Inflammatory macrophage treated with lipopolysaccharide for 1 hour (primary cell): Measurements from ENCODE around the gene DLK1.

ENCODE experiments used
- DNase-seq, 2 donors: peaks; one replicate each; pipeline ENCODE4 v3.0.0-alpha.2; 2020 to 2022

Gene DLK1

GRCh38 chr14:100726550-100727085 lies at the start of gene DLK1:
Gene DLK1, plus strand, starts transcription at chr14:100726892. Its CDS starts 177 bp downstream, at chr14:100727069.
- no peak for DNase-seq

DNA sequence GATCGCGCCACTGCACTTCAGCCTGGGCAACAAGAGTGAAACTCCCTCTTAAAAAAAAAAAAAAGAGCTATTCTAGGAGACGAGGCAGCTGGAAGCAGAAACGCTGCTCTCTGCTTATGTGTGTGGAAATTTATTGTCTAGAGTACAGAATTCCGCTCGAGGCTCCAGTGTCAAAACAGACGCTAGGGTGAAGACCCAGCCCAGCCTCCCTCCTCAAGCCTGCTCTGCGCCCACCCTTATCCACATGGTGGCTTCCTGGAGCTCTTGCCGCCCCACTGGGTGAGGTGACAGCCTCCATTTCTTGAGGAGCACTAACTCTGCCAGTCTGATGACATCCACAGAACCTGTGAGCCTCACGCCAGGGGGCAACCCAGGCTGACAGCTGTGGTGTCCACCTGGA lies 49.5 kb upstream of the DLK1 start:
- DNase-seq = no peak

GRCh38 chr14:100677554-100678468 lies 48.9 kb upstream of the DLK1 start:
- peak; percentile 20 to 33 for DNase-seq

- no peak for DNase-seq
Measured at GRCh38 chr14:100678469-100678828, 48.2 kb upstream of the DLK1 start.

- no peak for DNase-seq
Measured at GRCh38 chr14:100679153-100679552, 47.5 kb upstream of the DLK1 start.

DNA sequence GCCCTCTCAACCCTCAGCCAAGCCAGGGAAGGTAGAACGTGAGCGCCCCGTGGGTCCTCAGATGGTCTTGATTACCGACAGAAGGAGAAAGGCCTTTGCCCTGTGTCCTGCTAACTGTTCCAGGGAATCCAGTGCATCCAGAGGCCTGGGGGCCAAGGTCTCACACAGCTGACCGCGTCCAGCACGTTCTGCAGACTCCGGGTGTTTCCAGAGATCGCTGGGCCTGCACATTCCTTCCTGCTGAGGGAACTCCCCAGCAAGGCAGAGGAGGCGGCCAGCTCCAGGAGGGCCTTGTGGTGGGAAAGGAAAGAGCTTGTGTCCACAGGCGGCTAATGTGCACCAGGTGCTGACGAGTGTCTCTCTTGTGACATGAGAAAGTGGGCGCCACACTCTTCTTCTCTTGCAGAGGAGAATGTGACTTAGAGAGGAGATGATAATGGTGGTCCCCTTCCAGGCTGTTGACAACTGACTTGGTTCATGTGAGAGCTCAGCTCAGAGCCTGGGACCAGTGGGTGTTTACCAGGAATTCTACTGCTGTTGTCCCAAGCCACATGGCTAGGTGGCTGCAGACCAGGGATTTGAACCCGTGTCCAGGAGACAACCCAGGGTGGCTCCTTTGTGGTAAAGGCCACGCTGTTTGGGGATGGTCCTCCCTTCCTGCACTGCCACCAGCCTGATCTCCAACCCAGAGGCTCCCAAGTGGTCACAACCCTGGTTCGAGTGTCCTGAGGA lies 46.8 kb upstream of the DLK1 start:
- no peak for DNase-seq

GRCh38 chr14:100680439-100681051 lies 46.1 kb upstream of the DLK1 start:
- DNase-seq = no peak

GRCh38 chr14:100681111-100681510 lies 45.6 kb upstream of the DLK1 start:
- no peak for DNase-seq

DNA sequence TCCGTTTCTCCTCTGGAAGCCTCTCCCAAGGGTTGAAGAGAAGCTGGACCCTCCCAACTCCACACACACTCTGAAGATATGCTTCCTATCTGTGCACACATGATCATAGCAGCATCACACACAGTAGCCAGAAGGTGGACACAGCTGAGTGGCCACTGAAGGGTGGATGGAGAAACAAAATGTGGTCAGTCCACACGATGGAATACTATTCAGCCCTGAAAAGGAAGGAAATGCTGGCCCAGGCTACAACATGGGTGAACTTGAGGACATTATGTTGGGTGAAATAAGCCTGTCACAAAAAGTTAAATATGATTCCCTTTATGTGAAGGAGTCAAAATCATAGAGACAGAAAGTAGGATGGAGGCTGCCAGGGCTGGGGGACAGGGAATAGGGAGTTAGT lies 43.9 kb upstream of the DLK1 start:
- DNase-seq = no peak

DNA sequence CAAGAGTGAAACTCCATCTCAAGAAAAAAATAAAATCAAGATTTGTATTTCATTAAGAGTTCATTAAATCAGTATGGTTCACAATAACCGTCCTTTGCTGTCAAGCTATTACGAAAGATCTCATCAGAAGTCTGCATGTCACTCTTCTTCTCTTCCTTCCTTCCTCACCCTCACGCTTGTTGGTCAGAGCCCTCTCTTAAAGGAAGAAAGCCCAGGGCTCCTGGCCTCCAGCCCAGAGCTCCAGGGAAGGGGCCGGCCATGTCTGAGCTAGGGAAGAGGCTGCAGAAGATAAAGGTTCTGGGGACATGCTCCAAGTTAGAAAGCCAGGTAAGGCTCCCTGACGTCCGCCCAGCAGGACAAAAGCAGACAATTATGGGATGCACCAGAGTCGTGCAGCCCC lies 43.1 kb upstream of the DLK1 start:
- DNase-seq = no peak

DNA sequence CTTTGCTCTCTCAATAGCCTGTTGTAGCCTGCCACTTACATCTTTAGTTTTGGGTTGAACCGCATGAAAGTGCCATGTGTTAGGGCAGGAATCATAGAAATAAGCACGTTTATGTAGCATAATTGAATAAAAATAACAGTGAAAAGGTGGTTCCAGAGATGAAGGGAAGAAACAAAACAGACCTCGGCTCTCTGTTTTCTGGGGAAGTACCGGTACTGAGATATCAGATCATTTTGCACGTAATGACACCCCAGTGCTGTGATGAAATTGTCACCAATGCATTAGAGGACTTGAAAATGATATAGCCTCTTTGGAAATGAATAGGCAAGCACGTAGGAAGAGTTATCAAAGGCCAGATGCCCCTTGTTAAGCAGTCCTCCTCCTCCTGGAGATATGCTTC lies 42.5 kb upstream of the DLK1 start:
- DNase-seq = no peak

DNA sequence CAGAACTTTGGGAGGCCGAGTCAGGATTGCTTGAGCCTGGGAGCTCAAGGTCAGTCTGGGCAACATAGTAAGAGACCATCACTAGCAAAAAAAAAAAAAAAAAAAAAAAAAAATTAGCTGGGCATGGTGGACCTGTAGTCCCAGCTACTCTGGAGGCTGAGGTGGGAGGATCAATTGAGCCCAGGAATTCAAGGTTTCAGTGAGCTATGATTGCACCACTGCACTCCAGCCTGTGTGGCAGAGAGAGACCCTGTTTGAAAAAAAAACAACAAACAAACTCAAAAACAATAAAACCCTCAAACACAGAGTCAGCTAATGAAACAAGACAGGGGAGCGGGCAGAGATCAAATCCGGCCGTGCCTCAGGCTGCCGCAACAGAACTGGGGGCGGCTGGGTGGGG lies 41.7 kb upstream of the DLK1 start:
- no peak for DNase-seq

- DNase-seq = no peak
Measured at GRCh38 chr14:100686858-100687257, 39.8 kb upstream of the DLK1 start.

DNA sequence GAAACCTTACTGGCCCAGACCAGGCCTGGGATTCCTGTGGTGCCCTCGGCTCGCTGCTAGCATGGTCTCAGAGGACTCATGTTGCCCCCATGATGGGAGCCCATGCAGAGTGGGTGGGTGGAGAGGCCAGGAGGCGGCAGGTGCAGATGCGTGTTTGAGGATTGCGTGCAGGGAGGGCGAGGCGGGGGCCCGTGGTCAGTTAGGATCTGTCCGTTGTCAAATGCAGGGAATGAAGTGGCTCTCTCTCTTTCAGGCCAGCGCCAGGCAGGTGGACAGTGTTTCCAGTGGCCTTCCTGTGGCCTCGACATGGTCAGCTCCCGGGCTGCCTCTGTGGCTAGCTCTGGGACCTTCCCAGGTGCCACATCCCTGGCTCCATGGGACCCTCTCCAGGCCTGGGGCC lies 39.3 kb upstream of the DLK1 start:
- DNase-seq = no peak

DNA sequence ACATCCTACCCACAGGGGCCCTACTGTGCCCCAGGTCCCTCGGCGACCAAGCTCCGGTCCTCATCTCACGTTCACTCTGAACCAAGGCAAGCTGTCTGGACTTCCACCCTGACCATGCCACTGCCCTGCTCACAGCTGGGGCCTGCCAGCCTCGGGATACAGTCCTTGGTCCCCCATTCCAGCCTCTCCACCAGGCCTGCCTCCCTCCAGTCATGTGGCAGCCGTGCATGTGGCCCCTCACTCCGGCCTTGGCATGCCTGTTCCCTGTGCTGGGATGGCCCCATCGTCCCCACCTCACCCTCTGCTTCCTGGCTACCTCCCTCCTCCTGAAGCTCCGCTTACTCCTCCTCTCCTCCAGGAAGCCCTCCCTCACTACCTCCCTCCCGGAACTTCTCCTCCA lies 38.6 kb upstream of the DLK1 start:
- no peak for DNase-seq

DNA sequence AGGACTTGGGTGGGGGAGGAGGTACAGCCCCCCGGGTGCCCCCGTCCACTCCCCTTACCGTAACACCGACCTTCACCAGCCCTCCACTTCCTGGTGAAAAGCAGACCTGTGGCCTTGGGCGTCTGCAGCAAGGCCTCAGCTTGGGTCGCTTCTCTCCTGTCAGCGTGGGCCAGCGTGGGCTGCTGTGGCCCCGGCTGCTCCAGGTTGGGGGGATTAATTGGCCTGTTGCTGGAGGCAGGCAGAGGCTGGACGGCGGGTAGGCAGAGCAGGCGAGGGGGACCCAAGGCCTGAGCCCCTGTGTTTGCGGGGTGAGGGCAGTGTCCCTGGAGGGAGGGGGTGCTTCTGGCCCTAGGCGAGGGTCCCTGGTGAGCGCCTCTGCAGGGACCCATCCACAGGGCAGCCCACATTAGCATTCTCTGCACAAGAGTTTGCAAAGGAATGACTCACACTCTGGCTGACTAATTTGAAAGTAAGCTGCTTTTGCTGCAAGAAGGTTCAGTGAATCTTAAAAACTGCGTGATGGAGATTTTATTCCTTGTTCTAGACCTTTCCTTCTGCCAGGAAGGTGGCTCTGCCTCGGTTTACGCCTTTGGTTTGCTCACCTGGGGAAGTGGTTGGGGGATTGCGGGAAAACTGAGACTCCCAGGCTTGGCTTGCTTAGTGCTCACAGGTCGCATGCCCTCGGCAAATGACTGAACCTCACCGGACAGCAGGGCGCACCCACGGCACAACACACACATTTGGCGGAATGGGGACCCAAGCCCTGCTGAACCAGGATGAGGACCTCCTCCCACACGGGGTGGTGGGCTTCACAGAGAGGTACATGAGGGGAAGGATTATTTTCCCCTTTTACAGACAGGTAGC lies 37.9 kb upstream of the DLK1 start:
- no peak for DNase-seq

- DNase-seq = no peak
Measured at GRCh38 chr14:100690672-100691071, 36.0 kb upstream of the DLK1 start.

DNA sequence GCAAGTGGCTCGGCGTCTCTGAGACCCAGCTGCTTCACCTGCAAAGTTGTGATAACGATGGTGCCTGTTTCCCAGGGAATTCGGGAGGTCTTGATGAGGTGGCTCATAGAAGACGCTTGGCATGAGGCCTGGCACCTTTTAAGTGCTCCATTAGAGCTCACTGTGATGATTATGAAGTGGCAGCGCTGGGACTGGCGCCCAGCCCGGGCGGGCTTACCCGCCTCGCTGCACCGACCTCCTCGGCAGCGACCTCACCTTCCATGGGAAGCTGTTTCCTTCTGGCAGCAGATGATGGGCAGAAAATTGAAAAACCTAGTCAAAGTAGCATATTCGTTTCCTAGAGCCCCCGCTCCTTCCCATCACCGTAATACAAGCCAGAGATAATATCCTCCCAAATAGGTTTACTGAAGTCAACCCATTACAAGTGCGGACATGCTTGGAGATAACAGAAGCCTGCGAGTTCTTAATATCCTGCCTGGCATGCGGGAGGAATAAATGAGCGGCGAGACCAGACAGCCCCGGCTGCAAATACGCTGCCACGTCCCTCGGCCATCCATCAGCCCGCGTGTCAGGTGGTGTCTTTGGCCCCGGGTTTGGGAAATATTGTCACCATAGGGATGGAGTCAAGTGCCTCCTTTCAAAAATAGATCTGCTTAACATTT lies 35.2 kb upstream of the DLK1 start:
- DNase-seq = no peak

GRCh38 chr14:100692256-100692655 lies 34.4 kb upstream of the DLK1 start:
- DNase-seq = no peak

- DNase-seq = no peak
Measured at GRCh38 chr14:100692859-100693558, 33.7 kb upstream of the DLK1 start.

DNA sequence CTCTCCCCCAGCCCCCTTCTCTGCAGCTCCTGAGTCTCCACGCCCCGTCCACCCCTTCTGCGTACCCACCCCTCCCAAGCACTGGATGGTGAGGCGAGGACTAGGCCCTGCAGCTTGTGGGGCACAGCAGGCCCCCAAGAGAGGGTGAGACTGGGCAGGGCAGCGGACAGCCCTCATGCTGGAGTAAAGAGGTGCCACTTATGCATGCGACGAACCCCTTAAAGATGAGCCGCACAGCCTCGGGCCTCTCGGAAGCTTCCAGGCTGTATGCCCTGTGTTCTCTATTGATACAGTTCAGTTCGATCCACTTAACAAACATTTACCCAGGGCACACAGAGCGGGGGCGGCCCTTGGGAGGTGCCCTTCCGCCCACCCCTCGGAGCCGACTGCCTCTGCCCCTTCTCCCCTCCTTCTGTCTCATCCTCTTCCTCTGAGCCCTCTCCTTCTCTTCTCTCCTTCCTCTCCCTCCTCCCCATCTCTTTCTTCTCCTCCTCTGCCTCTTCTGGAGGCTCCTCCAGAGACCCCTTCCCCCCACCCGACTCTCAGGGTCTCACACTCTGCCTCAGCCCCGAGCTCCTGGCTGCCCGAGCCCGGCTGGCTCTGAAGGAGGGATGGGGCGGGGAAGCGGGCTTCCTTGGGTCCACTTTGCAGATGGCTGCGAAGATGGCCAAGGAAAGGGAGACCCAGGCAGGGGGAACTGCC lies 32.7 kb upstream of the DLK1 start:
- DNase-seq = no peak
